DOHH2 (cell line): ENCODE results near the gene ARHGEF7.
"Not testable (repeated sequence)": the region's sequence is repeated elsewhere in the genome, so short reads cannot be mapped to it uniquely, and the experiment has no call there.

Source experiments
- H3F3A ChIP-seq: fragments of 200-600 bp; sonication (generic), shearing (Covaris generic); 2 replicates; pipeline ENCODE4 v1.6.0; 2016; ENCODE audit warnings: antibody characterized with exemption, mild to moderate bottlenecking; ENCODE audit not compliant: control insufficient read depth, insufficient read depth
- H3K27ac ChIP-seq: fragments of 200-600 bp; sonication (generic); 2 replicates; pipeline ENCODE4 v1.5.1; 2014; ENCODE audit warnings: low read depth, mild to moderate bottlenecking, low read length, moderate library complexity
- H3K27me3 ChIP-seq: fragments of 200-600 bp; sonication (generic); 2 replicates; pipeline ENCODE4 v1.6.1; 2014; ENCODE audit warnings: mild to moderate bottlenecking, low read length, mixed read lengths; ENCODE audit not compliant: control insufficient read depth
- H3K36me3 ChIP-seq: fragments of 200-600 bp; sonication (generic); 2 replicates; pipeline ENCODE4 v1.6.1; 2014; ENCODE audit warnings: mild to moderate bottlenecking, low read length, moderate library complexity, mixed read lengths; ENCODE audit not compliant: control insufficient read depth
- H3K4me1 ChIP-seq: fragments of 200-600 bp; sonication (generic); 2 replicates; pipeline ENCODE4 v1.6.1; 2014; ENCODE audit warnings: mild to moderate bottlenecking, low read length, mixed read lengths; ENCODE audit not compliant: control insufficient read depth
- H3K4me2 ChIP-seq: fragments of 200-600 bp; sonication (generic); 2 replicates; pipeline ENCODE4 v1.6.0; 2014; ENCODE audit warnings: mild to moderate bottlenecking, low read length, moderate library complexity
- H3K4me3 ChIP-seq: fragments of 200-600 bp; sonication (generic); 2 replicates; pipeline ENCODE4 v1.5.1; 2014; ENCODE audit warnings: mild to moderate bottlenecking, low read length, mixed read lengths
- H3K79me2 ChIP-seq: fragments of 200-600 bp; sonication (generic); 2 replicates; pipeline ENCODE4 v1.6.1; 2014; ENCODE audit warnings: mild to moderate bottlenecking, low read length, mixed read lengths; ENCODE audit not compliant: control insufficient read depth
- H3K9me2 ChIP-seq: fragments of 200-600 bp; sonication (generic); replicated peaks from 2 replicates; pipeline ENCODE4 v1.6.1; 2014; ENCODE audit warnings: mild to moderate bottlenecking, low read length, mixed read lengths; ENCODE audit not compliant: control insufficient read depth
- H3K9me3 ChIP-seq: fragments of 200-600 bp; sonication (generic); 2 replicates; pipeline ENCODE4 v1.6.1; 2014; ENCODE audit warnings: antibody characterized with exemption, low read length, mixed read lengths; ENCODE audit not compliant: control insufficient read depth, insufficient read depth
- H4K20me1 ChIP-seq: fragments of 200-600 bp; sonication (generic); 2 replicates; pipeline ENCODE4 v1.6.0; 2014; ENCODE audit warnings: low read depth, mild to moderate bottlenecking, antibody characterized with exemption, low read length, moderate library complexity; ENCODE audit not compliant: control insufficient read depth, insufficient read depth
- CTCF ChIP-seq: fragments of 200-600 bp; sonication (generic); IDR thresholded peaks from one replicate; pipeline ENCODE4 v1.5.1; 2014; ENCODE audit warnings: antibody characterized with exemption, mild to moderate bottlenecking, low read depth, low read length; ENCODE audit not compliant: poor library complexity, severe bottlenecking
- EZH2phosphoT487 ChIP-seq: fragments of 200-600 bp; sonication (generic); IDR thresholded peaks from 2 replicates; pipeline ENCODE4 v1.6.1; 2017; ENCODE audit warnings: borderline replicate concordance, mild to moderate bottlenecking, antibody characterized with exemption, low read length, moderate library complexity, mixed read lengths

The ARHGEF7 gene

DNA sequence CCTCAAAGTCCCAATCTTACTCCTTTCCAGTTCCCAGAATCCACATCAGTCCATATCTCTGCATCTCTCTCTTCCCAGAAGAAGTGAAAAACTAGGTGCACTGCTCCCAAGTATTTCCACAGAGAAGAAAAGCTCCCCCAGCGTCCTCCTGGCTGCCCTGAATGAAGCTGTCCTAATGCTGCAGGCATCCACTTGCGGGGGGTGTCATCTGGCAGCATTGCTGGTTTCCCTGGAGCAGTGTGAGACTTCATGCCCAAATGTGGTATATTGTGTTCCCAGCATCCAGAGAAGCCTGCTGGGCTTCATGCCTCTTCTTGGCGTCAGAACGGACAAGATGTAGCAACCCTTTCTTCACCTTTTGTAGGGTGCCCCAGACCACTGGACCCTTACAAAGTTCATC lies 32.9 kb upstream of the ARHGEF7 start:
- no peaks in the 10 kb centered on the region for H3K9me3 ChIP-seq

DNA sequence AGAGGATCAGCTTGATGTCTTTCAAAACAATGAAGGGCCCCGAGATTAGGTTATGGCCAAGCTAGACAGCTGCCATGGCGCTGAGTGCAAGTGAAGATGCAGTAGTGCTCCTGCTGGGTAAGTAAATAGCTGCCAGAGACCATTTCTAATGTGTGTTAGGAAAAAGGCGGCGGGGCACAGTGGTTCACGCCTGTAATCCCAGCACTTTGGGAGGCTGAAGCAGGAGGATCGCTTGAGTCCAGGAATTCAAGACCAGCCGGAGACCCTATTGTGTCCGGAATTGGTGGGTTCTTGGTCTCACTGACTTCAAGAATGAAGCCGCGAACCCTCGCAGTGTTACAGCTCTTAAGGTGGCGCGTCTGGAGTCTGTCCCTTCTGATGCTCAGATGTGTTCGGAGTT lies 32.3 kb upstream of the ARHGEF7 start:
- not testable (repeated sequence) for H3K4me3 ChIP-seq, H3K4me2 ChIP-seq, H3K36me3 ChIP-seq, H3K9me2 ChIP-seq, H3K79me2 ChIP-seq, H3K9me3 ChIP-seq, H3F3A ChIP-seq, H3K4me1 ChIP-seq, H3K27me3 ChIP-seq, H4K20me1 ChIP-seq, H3K27ac ChIP-seq

More for the DNA sequence above, 32.9 kb upstream of the ARHGEF7 start:
- Histone ChIP-seq H3K27ac (no peak overlapping the region), H3K4me1 (no peaks in the 10 kb centered on the region), H3K4me2 (no peak overlapping the region), H3F3A (no peaks in the 10 kb centered on the region), H3K79me2 (no peaks in the 10 kb centered on the region), H3K27me3 (no peaks in the 10 kb centered on the region), H3K36me3 (no peaks in the 10 kb centered on the region), H4K20me1 (no peaks in the 10 kb centered on the region), H3K9me2 (no peaks in the 10 kb centered on the region), H3K4me3 (no peak overlapping the region)
- TF ChIP-seq CTCF (no peak), EZH2phosphoT487 (no peak)

- not testable (repeated sequence) for H3K4me2 ChIP-seq, H3K36me3 ChIP-seq, H3K9me2 ChIP-seq, H3K79me2 ChIP-seq, H3K27ac ChIP-seq, H4K20me1 ChIP-seq, H3F3A ChIP-seq, H3K4me3 ChIP-seq, H3K4me1 ChIP-seq, H3K27me3 ChIP-seq, H3K9me3 ChIP-seq
Measured at GRCh38 chr13:111083693-111084092, 31.4 kb upstream of the ARHGEF7 start.

GRCh38 chr13:111090169-111090568 lies 24.9 kb upstream of the ARHGEF7 start:
- H3K27me3 ChIP-seq, result no peaks in the 10 kb centered on the region
- no peaks in the 10 kb centered on the region for H3K9me2 ChIP-seq
- no peak overlapping the region for H3K4me2 ChIP-seq
- no peaks in the 10 kb centered on the region for H3F3A ChIP-seq
- TF ChIP-seq EZH2phosphoT487 (no peak), CTCF (no peak)
- H3K36me3 ChIP-seq, result no peaks in the 10 kb centered on the region
- no peak overlapping the region for H3K4me3 ChIP-seq
- H3K9me3 ChIP-seq, result no peaks in the 10 kb centered on the region
- H4K20me1 ChIP-seq, result no peaks in the 10 kb centered on the region
- H3K79me2 ChIP-seq, result no peaks in the 10 kb centered on the region
- no peaks in the 10 kb centered on the region for H3K4me1 ChIP-seq
- no peak overlapping the region for H3K27ac ChIP-seq
